22Rv1 (cell line): ENCODE results near the gene ATRNL1.

ENCODE experiments used
- CTCF ChIP-seq: fragments of 450-650 bp; IDR thresholded peaks from 2 replicates; pipeline ENCODE4 v1.5.1; 2017; ENCODE audit warnings: mild to moderate bottlenecking
- ZFX ChIP-seq: fragments of 450-650 bp; IDR thresholded peaks from 2 replicates; pipeline ENCODE4 v1.6.1; 2017; ENCODE audit warnings: antibody characterized with exemption, borderline replicate concordance

GRCh38 chr10:115107830-115108229 is 14.7 kb downstream of the ATRNL1 start:
- TF ChIP-seq CTCF, result no peak
- no peak for TF ChIP-seq ZFX
